ENCODE results near the gene CDKN1C. TPM values are rescaled to one million over a fixed set of nuclear protein-coding genes. Genes with fewer than 3 reads are reported as not detected.

Gene CDKN1C
- total and polyA plus RNA-seq, 2 of the 8 experiments (the other 6 are each of a cell fraction or from before 2014, with no cell fraction given), result 12.8 to 14.1 TPM

DNA sequence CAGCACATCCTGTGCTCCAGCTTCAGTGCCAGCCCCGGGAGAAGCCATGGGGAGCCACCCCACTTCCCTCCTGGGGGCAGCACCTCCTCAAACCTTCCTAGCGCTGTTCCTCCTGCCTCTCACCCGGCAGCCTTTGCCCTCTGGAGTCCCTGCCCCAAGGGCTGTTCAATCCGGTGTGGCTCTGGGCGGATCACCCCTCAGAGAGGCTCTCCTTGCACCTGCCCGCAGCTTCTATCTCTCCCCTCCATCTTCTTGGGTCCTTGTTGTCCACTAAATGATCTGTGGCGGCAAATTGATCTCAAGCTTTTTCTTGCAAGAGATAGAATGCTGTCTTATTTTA, 18.1 kb upstream of the CDKN1C start:
- Histone ChIP-seq H2BK15ac (ENCODE audit: low read length) (no peak overlapping the region; the same call in 1 of the 2 replicates), H2BK20ac (ENCODE audit: low read length) (no peak overlapping the region), H4K20me1 (replicated peaks in 1 of 2; ENCODE audit: control insufficient read depth in 1 of 2, insufficient read depth in 2 of 2, low read length in 2 of 2) (no peaks in the 10 kb centered on the region), H2BK12ac (ENCODE audit: low read depth, low read length) (0 out of 2 replicates have a peak overlapping the region, but pooled peaks have one; percentile 39), H3K4me2 (ENCODE audit: insufficient read depth in 1 of 2, low read depth in 2 of 2, low read length in 2 of 2) (no peak overlapping the region; a peak in 1 of 4 replicates), H3K9me3 (ENCODE audit: insufficient read depth in 2 of 2, low read depth in 1 of 2, low read length in 1 of 2) (no peaks in the 10 kb centered on the region), H3K23ac (ENCODE audit: insufficient read length) (no peak overlapping the region), H3K4me1 (replicated peaks in 1 of 4; ENCODE audit: control insufficient read depth in 3 of 4, insufficient read depth in 4 of 4, low read length in 3 of 4) (peaks cover 0 to 19% (median 14%) of the 10 kb centered on the region in 4 experiments; a peak in 5 of 7 replicates), H3K79me1 (ENCODE audit: low read depth, low read length) (no peaks in the 10 kb centered on the region), H2BK5ac (ENCODE audit: low read depth, low read length) (no peak overlapping the region), H4K91ac (replicated peaks; ENCODE audit: insufficient read length, low read length) (no peak overlapping the region), H3K36me3 (ENCODE audit: control insufficient read depth in 2 of 4, insufficient read depth in 4 of 4, low read length in 3 of 4) (no peaks in the 10 kb centered on the region), H4K8ac (ENCODE audit: extremely low read depth, insufficient read depth, low read length) (no peak overlapping the region), H2AFZ (ENCODE audit: low read length) (no peak overlapping the region), H3K23me2 (ENCODE audit: low read depth, low read length) (peaks cover 7% of the 10 kb centered on the region; the same call in 1 of the 2 replicates), H3K14ac (ENCODE audit: insufficient read length) (no peak overlapping the region), H3K27me3 (replicated peaks in 1 of 4; ENCODE audit: control insufficient read depth in 3 of 4, extremely low read depth in 1 of 4, insufficient read depth in 3 of 4, low read length in 3 of 4) (peaks cover 0 to 25% (median 5%) of the 10 kb centered on the region in 4 experiments; a peak in 4 of 7 replicates), H2BK120ac (replicated peaks; ENCODE audit: low read depth, low read length) (no peak overlapping the region), H3K18ac (ENCODE audit: extremely low read depth, low read length) (no peak overlapping the region), H3K56ac (replicated peaks; ENCODE audit: insufficient read length, low read depth, low read length) (no peak overlapping the region), H3K79me2 (ENCODE audit: control insufficient read depth in 1 of 2, insufficient read depth in 2 of 2, low read length in 2 of 2) (no peaks in the 10 kb centered on the region), H3K27ac (ENCODE audit: low read depth, low read length) (no peak overlapping the region), H3K4ac (replicated peaks; ENCODE audit: insufficient read length, low read depth, low read length) (no peak overlapping the region), H2AK5ac (ENCODE audit: low read depth, low read length) (no peak overlapping the region), H4K5ac (ENCODE audit: insufficient read length, low read depth, low read length) (no peak overlapping the region), H3K4me3 (ENCODE audit: extremely low read depth in 1 of 4, insufficient read depth in 2 of 4, low read depth in 3 of 4, low read length in 4 of 4) (no peak overlapping the region), H3K9ac (replicated peaks in 1 of 4; ENCODE audit: extremely low read depth in 1 of 4, low read depth in 3 of 4, low read length in 3 of 4) (no peak overlapping the region)
- no peak for DNase-seq (ENCODE audit: low read depth in 1 of 2, low spot score in 2 of 2)
- no peak for FAIRE-seq
- POLR2A ChIA-PET (ENCODE audit: partially characterized antibody), result interaction anchor here (1.4 to 4.9 kb wide), 3 partner anchors 9 to 25 kb away, joined by 6 to 20 read pairs (median 9); partner anchors contain the start of gene PHLDA2
- 92% methylated on average over 7 of the region's 7 CpGs; no CpG with 5 or more reads in 1 of the 2 experiments for WGBS, 2 experiments (ENCODE audit: extremely low coverage in 1 of 2, insufficient coverage in 1 of 2, insufficient read length in 1 of 2, insufficient replicate concordance in 2 of 2, low coverage in 1 of 2, low lambda C conversion rate in 2 of 2, missing lambda C conversion rate in 1 of 2)
- CTCF ChIA-PET (ENCODE audit: partially characterized antibody), result interaction anchor here (0.6 to 6.2 kb wide), 7 partner anchors 12 to 372 kb away, joined by 3 to 68 read pairs (median 5); partner anchors contain the start of gene PHLDA2
- TF ChIP-seq CTBP2 (IDR thresholded peaks at IDR 0.05; ENCODE audit: borderline replicate concordance, insufficient read depth, insufficient read length, low read length), result no peak
- TF ChIP-seq SP4 (IDR thresholded peaks at IDR 0.05; ENCODE audit: low read length), result no peak
- no peak for TF ChIP-seq KDM5A (IDR thresholded peaks at IDR 0.05; ENCODE audit: low read length)
- TF ChIP-seq TAF1 (IDR thresholded peaks at IDR 0.05; ENCODE audit: low read depth, low read length), result no peak
- TF ChIP-seq EP300 (IDR thresholded peaks at IDR 0.05; ENCODE audit: borderline replicate concordance in 1 of 2, low read depth in 2 of 2, low read length in 2 of 2), result no peak
- TF ChIP-seq MAFK (IDR thresholded peaks at IDR 0.05; ENCODE audit: low read depth, low read length), result no peak
- no peak for TF ChIP-seq SIX5 (IDR thresholded peaks at IDR 0.05; ENCODE audit: low read depth, low read length)
- no peak for TF ChIP-seq SUZ12 (IDR thresholded peaks at IDR 0.05; ENCODE audit: low read length)
- no peak for TF ChIP-seq ASH2L (IDR thresholded peaks at IDR 0.05; ENCODE audit: low read length)
- no peak for TF ChIP-seq ATF2 (IDR thresholded peaks at IDR 0.05; ENCODE audit: low read length)
- no peak for TF ChIP-seq CEBPB (IDR thresholded peaks at IDR 0.05; ENCODE audit: low read depth, low read length)
- TF ChIP-seq TCF12 (IDR thresholded peaks at IDR 0.05; ENCODE audit: low read depth, low read length), result no peak
- no peak for TF ChIP-seq KDM1A (IDR thresholded peaks at IDR 0.05; ENCODE audit: borderline replicate concordance, low read length)

Data from H1 (cell line).